MM.1S (cell line): ENCODE measurements around the gene C20orf202.

Experiments
- DNase-seq: peaks from one replicate; pipeline ENCODE4 v3.0.0-alpha.2; 2015
- H2AFZ ChIP-seq: fragments of 300-600 bp; sonication (generic); 2 replicates; pipeline ENCODE4 v1.6.0; 2016; ENCODE audit warnings: antibody characterized with exemption, low read length
- H3F3A ChIP-seq: fragments of 300-600 bp; sonication (generic); 2 replicates; pipeline ENCODE4 v1.6.1; 2016; ENCODE audit warnings: mild to moderate bottlenecking, antibody characterized with exemption, low read length, moderate library complexity, mixed read lengths; ENCODE audit not compliant: insufficient read depth
- H3K27ac ChIP-seq: fragments of 300-600 bp; sonication (generic); 2 replicates; pipeline ENCODE4 v1.5.1; 2016; ENCODE audit warnings: mild to moderate bottlenecking, low read length
- H3K27me3 ChIP-seq: fragments of 300-600 bp; sonication (generic); replicated peaks from 2 replicates; pipeline ENCODE4 v1.6.0; 2016; ENCODE audit warnings: low read length; ENCODE audit not compliant: insufficient read depth
- H3K36me3 ChIP-seq: fragments of 300-600 bp; sonication (generic); replicated peaks from 2 replicates; pipeline ENCODE4 v1.6.1; 2016; ENCODE audit warnings: mild to moderate bottlenecking, low read length, mixed read lengths; ENCODE audit not compliant: insufficient read depth
- H3K4me1 ChIP-seq: fragments of 300-600 bp; sonication (generic); 2 replicates; pipeline ENCODE4 v1.6.1; 2016; ENCODE audit warnings: low read length, mixed read lengths
- H3K4me2 ChIP-seq: fragments of 300-600 bp; sonication (generic); 2 replicates; pipeline ENCODE4 v1.6.0; 2016; ENCODE audit warnings: low read depth, low read length
- H3K4me3 ChIP-seq: fragments of 300-600 bp; sonication (generic); 2 replicates; pipeline ENCODE4 v1.5.1; 2016; ENCODE audit warnings: low read length, mixed read lengths
- H3K79me2 ChIP-seq: fragments of 300-600 bp; sonication (generic); 2 replicates; pipeline ENCODE4 v1.6.1; 2016; ENCODE audit warnings: mixed run types, low read length, mixed read lengths
- H3K9ac ChIP-seq: fragments of 300-600 bp; sonication (generic); 2 replicates; pipeline ENCODE4 v1.6.1; 2016; ENCODE audit warnings: low read length, mixed read lengths
- H3K9me2 ChIP-seq: fragments of 300-600 bp; sonication (generic); replicated peaks from 2 replicates; pipeline ENCODE4 v1.6.1; 2016; ENCODE audit warnings: mild to moderate bottlenecking, low read length, mixed read lengths; ENCODE audit not compliant: insufficient read depth
- H3K9me3 ChIP-seq: fragments of 300-600 bp; sonication (generic); replicated peaks from 2 replicates; pipeline ENCODE4 v1.6.1; 2016; ENCODE audit warnings: mild to moderate bottlenecking, low read length, mixed read lengths; ENCODE audit not compliant: insufficient read depth
- H4K20me1 ChIP-seq: fragments of 300-600 bp; sonication (generic); 2 replicates; pipeline ENCODE4 v1.6.1; 2016; ENCODE audit warnings: mild to moderate bottlenecking, low read length, moderate library complexity, mixed read lengths; ENCODE audit not compliant: insufficient read depth
- CTCF ChIP-seq: fragments of 300-600 bp; sonication (generic); IDR thresholded peaks from 2 replicates; pipeline ENCODE4 v1.5.1; 2016; ENCODE audit warnings: antibody characterized with exemption, low read length, mixed read lengths
- EZH2 ChIP-seq: fragments of 300-600 bp; sonication (generic); optimal IDR thresholded peaks from 2 replicates; pipeline ENCODE3; 2017; ENCODE audit warnings: low read depth, mild to moderate bottlenecking, antibody characterized with exemption, low read length, mixed read lengths
- EZH2phosphoT487 ChIP-seq: fragments of 300-600 bp; sonication (generic); IDR thresholded peaks from 2 replicates; pipeline ENCODE4 v1.6.1; 2018; ENCODE audit warnings: antibody characterized with exemption, low read length

The C20orf202 gene

GRCh38 chr20:1165521-1165920, 37.7 kb upstream of the C20orf202 start:
- TF ChIP-seq EZH2 (no peak), CTCF (no peak), EZH2phosphoT487 (no peak)
- no peak overlapping the region for H2AFZ ChIP-seq
- H3K4me3 ChIP-seq = no peak overlapping the region
- H3K27me3 ChIP-seq = no peaks in the 10 kb centered on the region
- peaks cover 36% of the 10 kb centered on the region for H3K4me1 ChIP-seq
- no peaks in the 10 kb centered on the region for H3K9me2 ChIP-seq
- H3F3A ChIP-seq = peaks cover 19% of the 10 kb centered on the region
- H3K9ac ChIP-seq = no peak overlapping the region
- no peaks in the 10 kb centered on the region for H4K20me1 ChIP-seq
- no peak overlapping the region for H3K27ac ChIP-seq
- H3K4me2 ChIP-seq = no peak overlapping the region
- H3K79me2 ChIP-seq = peaks cover 22% of the 10 kb centered on the region
- H3K36me3 ChIP-seq = no peaks in the 10 kb centered on the region; the same call in 1 of the 2 replicates
- no peak for DNase-seq
- no peaks in the 10 kb centered on the region for H3K9me3 ChIP-seq

- peaks cover 35% of the 10 kb centered on the region for H3K4me1 ChIP-seq
- H3K27ac ChIP-seq = no peak overlapping the region
- H3K27me3 ChIP-seq = no peaks in the 10 kb centered on the region
- TF ChIP-seq EZH2 = no peak
- TF ChIP-seq EZH2phosphoT487 = no peak
- H3K9me3 ChIP-seq = no peaks in the 10 kb centered on the region
- no peak for DNase-seq
- H3K9me2 ChIP-seq = no peaks in the 10 kb centered on the region
- peaks cover 19% of the 10 kb centered on the region for H3F3A ChIP-seq
- H3K79me2 ChIP-seq = peaks cover 18% of the 10 kb centered on the region
- no peak overlapping the region for H3K4me3 ChIP-seq
- no peak overlapping the region for H2AFZ ChIP-seq
- H3K9ac ChIP-seq = no peak overlapping the region
- H3K4me2 ChIP-seq = no peak overlapping the region
- no peaks in the 10 kb centered on the region; the same call in 1 of the 2 replicates for H3K36me3 ChIP-seq
- H4K20me1 ChIP-seq = no peaks in the 10 kb centered on the region
These were observed 37.3 kb upstream of the C20orf202 start for GRCh38 chr20:1165941-1166340.

GRCh38 chr20:1166948-1167720, 36.1 kb upstream of the C20orf202 start:
- H2AFZ ChIP-seq = no peak overlapping the region
- H3K9ac ChIP-seq = no peak overlapping the region
- H3K4me3 ChIP-seq = no peak overlapping the region
- no peaks in the 10 kb centered on the region for H4K20me1 ChIP-seq
- H3K79me2 ChIP-seq = 0 out of 2 replicates have a peak, but pooled peaks cover 6% of the 10 kb centered on the region
- TF ChIP-seq EZH2phosphoT487 (no peak), CTCF (no peak), EZH2 (no peak)
- no peak for DNase-seq
- no peaks in the 10 kb centered on the region for H3K27me3 ChIP-seq
- H3K36me3 ChIP-seq = no peaks in the 10 kb centered on the region; the same call in 1 of the 2 replicates
- no peak overlapping the region for H3K27ac ChIP-seq
- peaks cover 23% of the 10 kb centered on the region for H3K4me1 ChIP-seq
- no peaks in the 10 kb centered on the region for H3K9me3 ChIP-seq
- no peaks in the 10 kb centered on the region for H3K9me2 ChIP-seq
- H3F3A ChIP-seq = peaks cover 14% of the 10 kb centered on the region
- H3K4me2 ChIP-seq = no peak overlapping the region

GRCh38 chr20:1169224-1169623, 34.0 kb upstream of the C20orf202 start:
- H3K27ac ChIP-seq = no peak overlapping the region
- no peaks in the 10 kb centered on the region for H3F3A ChIP-seq
- H3K36me3 ChIP-seq = no peaks in the 10 kb centered on the region; the same call in 1 of the 2 replicates
- DNase-seq = no peak
- no peak overlapping the region for H3K9ac ChIP-seq
- H2AFZ ChIP-seq = no peak overlapping the region
- TF ChIP-seq EZH2 (no peak), CTCF (no peak), EZH2phosphoT487 (no peak)
- H3K4me2 ChIP-seq = no peak overlapping the region
- H4K20me1 ChIP-seq = no peaks in the 10 kb centered on the region
- H3K27me3 ChIP-seq = no peaks in the 10 kb centered on the region
- H3K9me3 ChIP-seq = no peaks in the 10 kb centered on the region
- no peak overlapping the region for H3K4me3 ChIP-seq
- H3K4me1 ChIP-seq = peaks cover 4% of the 10 kb centered on the region
- H3K9me2 ChIP-seq = no peaks in the 10 kb centered on the region
- H3K79me2 ChIP-seq = 0 out of 2 replicates have a peak, but pooled peaks cover 3% of the 10 kb centered on the region
